H1 (cell line): Measurements from ENCODE around the gene RPGRIP1. TPM values are rescaled to one million over a fixed set of nuclear protein-coding genes. Genes with fewer than 3 reads are reported as not detected.

Source experiments
- CHD1 ChIP-seq: IDR thresholded peaks from 2 replicates; pipeline ENCODE4 v1.6.1; 2012; ENCODE audit warnings: low read depth, low read length, improper control_type of control experiment
- GABPA ChIP-seq: IDR thresholded peaks from 2 replicates; pipeline ENCODE4 v1.6.1; 2011; ENCODE audit warnings: mild to moderate bottlenecking, low read length, moderate library complexity, borderline replicate concordance; ENCODE audit not compliant: insufficient read depth
- HDAC2 ChIP-seq, 2 experiments: fragments of 300-600 bp in 1 of 2; sonication (generic) in 1 of 2; IDR thresholded peaks; 2 replicates each; pipeline ENCODE4 v1.6.1; 2011 to 2012; ENCODE audit warnings: low read depth in 2 of 2, low read length in 2 of 2, mild to moderate bottlenecking in 2 of 2, moderate library complexity in 2 of 2, borderline replicate concordance in 1 of 2, inconsistent platforms in 1 of 2
- RFX5 ChIP-seq: IDR thresholded peaks from 2 replicates; pipeline ENCODE4 v1.6.1; 2011; ENCODE audit warnings: low read depth, low read length, improper control_type of control experiment, borderline replicate concordance
- polyA plus RNA-seq, 7 experiments: library from polyadenylated mRNA; depleted of rRNA in 3 of 7; stranded (reverse) in 5 of 7; unstranded in 2 of 7; fragments of >200 nt in 5 of 7; fragments of 200-250 nt in 2 of 7; gene quantifications; 1 replicate in 5 of 7; 2 replicates in 1 of 7; 4 replicates in 1 of 7; pipeline versions ENCODE4 v1.2.1 to v1.2.3, GENCODE V29; 2011 to 2013; ENCODE audit warnings: missing spikeins in 2 of 7, mixed read lengths in 2 of 7
- total RNA-seq: library from RNA; stranded (reverse); fragmentation: NEBNext Ultra II Directional; extraction: Animal tissue kit (Norgen Biotek cat#: 25700); gene quantifications from 2 replicates; pipeline ENCODE4 v1.2.1, GENCODE V29; 2021
- TF ChIP-seq, protein P1 (sequence below): fragments of 300-600 bp; sonication (generic); IDR thresholded peaks from 2 replicates; pipeline ENCODE4 v1.7.1; 2012; ENCODE audit warnings: low read length, moderate library complexity, mild to moderate bottlenecking, inconsistent platforms; ENCODE audit not compliant: insufficient replicate concordance

The RPGRIP1 gene
- total and polyA plus RNA-seq, 2 of the 8 experiments (the other 6 are each of a cell fraction or from before 2014, with no cell fraction given) = 0.36 to 0.65 TPM

DNA sequence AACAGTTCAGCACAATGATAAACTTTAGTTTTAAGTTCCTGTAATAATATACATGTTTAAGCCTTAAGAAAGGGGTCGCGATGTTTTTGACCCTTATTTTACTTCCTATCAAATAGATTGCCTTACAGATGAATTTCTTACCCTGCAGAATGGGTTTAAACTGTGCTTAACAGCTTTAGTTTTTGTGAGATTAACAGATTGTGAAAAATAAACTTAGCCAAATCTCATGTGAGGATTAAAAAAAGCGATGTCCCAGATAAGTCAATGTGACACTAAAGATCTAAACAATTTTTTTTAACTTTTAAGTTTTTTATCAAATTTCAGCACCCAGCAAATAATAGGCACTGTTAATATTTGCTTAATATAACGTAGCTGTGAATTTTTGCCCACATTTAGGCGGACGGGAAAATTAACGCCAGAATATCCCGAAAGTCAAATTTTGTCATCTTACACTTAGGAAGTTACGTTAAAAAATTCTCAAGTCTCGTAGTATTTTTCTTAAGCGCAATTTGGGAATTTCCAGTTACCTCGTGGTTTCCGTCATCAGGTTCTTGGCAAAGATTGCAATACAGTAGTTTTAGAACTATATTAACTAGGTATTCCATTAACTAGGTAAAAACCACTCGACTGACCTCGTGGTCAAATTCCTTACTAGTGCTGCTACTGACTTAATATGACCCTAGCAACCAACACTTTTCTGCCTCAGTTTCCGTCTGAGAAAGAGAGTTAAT is 11.8 kb upstream of the RPGRIP1 start (continued):
- TF ChIP-seq, protein P1, sequence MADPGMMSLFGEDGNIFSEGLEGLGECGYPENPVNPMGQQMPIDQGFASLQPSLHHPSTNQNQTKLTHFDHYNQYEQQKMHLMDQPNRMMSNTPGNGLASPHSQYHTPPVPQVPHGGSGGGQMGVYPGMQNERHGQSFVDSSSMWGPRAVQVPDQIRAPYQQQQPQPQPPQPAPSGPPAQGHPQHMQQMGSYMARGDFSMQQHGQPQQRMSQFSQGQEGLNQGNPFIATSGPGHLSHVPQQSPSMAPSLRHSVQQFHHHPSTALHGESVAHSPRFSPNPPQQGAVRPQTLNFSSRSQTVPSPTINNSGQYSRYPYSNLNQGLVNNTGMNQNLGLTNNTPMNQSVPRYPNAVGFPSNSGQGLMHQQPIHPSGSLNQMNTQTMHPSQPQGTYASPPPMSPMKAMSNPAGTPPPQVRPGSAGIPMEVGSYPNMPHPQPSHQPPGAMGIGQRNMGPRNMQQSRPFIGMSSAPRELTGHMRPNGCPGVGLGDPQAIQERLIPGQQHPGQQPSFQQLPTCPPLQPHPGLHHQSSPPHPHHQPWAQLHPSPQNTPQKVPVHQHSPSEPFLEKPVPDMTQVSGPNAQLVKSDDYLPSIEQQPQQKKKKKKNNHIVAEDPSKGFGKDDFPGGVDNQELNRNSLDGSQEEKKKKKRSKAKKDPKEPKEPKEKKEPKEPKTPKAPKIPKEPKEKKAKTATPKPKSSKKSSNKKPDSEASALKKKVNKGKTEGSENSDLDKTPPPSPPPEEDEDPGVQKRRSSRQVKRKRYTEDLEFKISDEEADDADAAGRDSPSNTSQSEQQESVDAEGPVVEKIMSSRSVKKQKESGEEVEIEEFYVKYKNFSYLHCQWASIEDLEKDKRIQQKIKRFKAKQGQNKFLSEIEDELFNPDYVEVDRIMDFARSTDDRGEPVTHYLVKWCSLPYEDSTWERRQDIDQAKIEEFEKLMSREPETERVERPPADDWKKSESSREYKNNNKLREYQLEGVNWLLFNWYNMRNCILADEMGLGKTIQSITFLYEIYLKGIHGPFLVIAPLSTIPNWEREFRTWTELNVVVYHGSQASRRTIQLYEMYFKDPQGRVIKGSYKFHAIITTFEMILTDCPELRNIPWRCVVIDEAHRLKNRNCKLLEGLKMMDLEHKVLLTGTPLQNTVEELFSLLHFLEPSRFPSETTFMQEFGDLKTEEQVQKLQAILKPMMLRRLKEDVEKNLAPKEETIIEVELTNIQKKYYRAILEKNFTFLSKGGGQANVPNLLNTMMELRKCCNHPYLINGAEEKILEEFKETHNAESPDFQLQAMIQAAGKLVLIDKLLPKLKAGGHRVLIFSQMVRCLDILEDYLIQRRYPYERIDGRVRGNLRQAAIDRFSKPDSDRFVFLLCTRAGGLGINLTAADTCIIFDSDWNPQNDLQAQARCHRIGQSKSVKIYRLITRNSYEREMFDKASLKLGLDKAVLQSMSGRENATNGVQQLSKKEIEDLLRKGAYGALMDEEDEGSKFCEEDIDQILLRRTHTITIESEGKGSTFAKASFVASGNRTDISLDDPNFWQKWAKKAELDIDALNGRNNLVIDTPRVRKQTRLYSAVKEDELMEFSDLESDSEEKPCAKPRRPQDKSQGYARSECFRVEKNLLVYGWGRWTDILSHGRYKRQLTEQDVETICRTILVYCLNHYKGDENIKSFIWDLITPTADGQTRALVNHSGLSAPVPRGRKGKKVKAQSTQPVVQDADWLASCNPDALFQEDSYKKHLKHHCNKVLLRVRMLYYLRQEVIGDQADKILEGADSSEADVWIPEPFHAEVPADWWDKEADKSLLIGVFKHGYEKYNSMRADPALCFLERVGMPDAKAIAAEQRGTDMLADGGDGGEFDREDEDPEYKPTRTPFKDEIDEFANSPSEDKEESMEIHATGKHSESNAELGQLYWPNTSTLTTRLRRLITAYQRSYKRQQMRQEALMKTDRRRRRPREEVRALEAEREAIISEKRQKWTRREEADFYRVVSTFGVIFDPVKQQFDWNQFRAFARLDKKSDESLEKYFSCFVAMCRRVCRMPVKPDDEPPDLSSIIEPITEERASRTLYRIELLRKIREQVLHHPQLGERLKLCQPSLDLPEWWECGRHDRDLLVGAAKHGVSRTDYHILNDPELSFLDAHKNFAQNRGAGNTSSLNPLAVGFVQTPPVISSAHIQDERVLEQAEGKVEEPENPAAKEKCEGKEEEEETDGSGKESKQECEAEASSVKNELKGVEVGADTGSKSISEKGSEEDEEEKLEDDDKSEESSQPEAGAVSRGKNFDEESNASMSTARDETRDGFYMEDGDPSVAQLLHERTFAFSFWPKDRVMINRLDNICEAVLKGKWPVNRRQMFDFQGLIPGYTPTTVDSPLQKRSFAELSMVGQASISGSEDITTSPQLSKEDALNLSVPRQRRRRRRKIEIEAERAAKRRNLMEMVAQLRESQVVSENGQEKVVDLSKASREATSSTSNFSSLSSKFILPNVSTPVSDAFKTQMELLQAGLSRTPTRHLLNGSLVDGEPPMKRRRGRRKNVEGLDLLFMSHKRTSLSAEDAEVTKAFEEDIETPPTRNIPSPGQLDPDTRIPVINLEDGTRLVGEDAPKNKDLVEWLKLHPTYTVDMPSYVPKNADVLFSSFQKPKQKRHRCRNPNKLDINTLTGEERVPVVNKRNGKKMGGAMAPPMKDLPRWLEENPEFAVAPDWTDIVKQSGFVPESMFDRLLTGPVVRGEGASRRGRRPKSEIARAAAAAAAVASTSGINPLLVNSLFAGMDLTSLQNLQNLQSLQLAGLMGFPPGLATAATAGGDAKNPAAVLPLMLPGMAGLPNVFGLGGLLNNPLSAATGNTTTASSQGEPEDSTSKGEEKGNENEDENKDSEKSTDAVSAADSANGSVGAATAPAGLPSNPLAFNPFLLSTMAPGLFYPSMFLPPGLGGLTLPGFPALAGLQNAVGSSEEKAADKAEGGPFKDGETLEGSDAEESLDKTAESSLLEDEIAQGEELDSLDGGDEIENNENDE = no peak
- TF ChIP-seq CHD1 = peak; percentile 11
- no peak for TF ChIP-seq GABPA
- no peak for TF ChIP-seq HDAC2 (IDR thresholded peaks at IDR 0.05; ENCODE audit: borderline replicate concordance in 1 of 2, low read depth in 2 of 2, low read length in 2 of 2)
- TF ChIP-seq RFX5 = no peak
